Measurements from ENCODE around the gene MATCAP1. TPM values are rescaled to one million over a fixed set of nuclear protein-coding genes. Genes with fewer than 3 reads are reported as not detected.
A peak's percentile ranks its signal among the peaks of the same experiment; 100 is the strongest.

The MATCAP1 gene
- total RNA-seq, 2 experiments from 2014 or later, result 9.7 to 10.6 TPM

DNA sequence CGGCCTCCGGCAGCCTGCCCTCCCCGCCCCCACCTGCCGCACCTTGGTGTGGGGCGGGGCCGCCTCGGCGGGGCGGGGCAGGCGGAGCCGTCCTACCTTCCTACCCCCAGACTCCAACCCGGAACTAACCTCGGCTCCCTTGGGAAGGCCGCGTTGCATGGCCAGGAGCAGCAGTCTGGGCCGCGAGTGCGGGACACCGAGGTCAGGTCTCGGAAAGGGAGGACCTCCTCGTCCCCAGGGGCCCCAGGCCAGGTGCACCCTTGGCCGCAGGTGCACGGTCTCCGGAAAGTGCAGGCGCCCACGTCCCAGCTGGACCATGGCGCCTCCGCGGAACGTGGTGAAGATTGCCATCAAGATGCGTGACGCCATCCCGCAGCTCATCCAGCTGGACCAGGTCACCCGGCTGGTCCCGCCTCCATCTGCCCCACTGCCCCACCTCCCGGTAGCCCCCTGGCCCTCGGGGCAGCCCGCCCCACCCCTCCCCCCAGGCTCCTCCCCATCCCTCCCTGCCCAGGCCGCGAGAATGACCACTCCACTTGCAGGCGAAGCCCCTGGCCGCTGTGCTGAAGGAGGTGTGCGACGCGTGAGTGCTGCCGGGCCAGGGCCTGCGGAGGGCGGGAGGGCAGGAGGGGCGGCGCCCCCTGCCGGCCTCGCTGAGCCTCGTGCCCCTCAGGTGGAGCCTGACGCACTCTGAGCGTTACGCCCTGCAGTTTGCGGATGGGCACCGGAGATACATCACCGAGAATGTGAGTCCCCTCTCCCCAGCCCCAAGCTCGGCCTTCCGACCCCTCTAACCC, 15.4 kb upstream of the MATCAP1 start, which contains the start of gene ELMO3:
ELMO3 (plus strand) TSS at position 121 of the 797 bp plus-strand sequence; CDS start at position 317, 196 bp downstream.
- POLR2A ChIA-PET, result no interaction called here
- Histone ChIP-seq H3K4me1 (ENCODE audit: insufficient read depth, low read length) (peaks cover 23% of the 10 kb centered on the region), H3K27ac (ENCODE audit: low read depth in 1 of 2, low read length in 2 of 2) (no peak within 1 kb of the TSS), H3K9me3 (ENCODE audit: control insufficient read depth in 1 of 2, insufficient read depth in 1 of 2, low read length in 2 of 2) (no peaks in the 10 kb centered on the region), H3K4me3 (ENCODE audit: low read length) (no peak within 1 kb of the TSS), H3K36me3 (ENCODE audit: insufficient read depth, low read length) (peaks cover 77% of the 10 kb centered on the region), H3K27me3 (ENCODE audit: control insufficient read depth in 1 of 2, insufficient read depth in 2 of 2, low read length in 2 of 2) (no peaks in the 10 kb centered on the region)
- H3K9me3 Mint-ChIP-seq, result no peaks in the 10 kb centered on the region
- H3K4me3 Mint-ChIP-seq, result peak within 1 kb of the TSS; percentile 20
- TF ChIP-seq, protein P1, sequence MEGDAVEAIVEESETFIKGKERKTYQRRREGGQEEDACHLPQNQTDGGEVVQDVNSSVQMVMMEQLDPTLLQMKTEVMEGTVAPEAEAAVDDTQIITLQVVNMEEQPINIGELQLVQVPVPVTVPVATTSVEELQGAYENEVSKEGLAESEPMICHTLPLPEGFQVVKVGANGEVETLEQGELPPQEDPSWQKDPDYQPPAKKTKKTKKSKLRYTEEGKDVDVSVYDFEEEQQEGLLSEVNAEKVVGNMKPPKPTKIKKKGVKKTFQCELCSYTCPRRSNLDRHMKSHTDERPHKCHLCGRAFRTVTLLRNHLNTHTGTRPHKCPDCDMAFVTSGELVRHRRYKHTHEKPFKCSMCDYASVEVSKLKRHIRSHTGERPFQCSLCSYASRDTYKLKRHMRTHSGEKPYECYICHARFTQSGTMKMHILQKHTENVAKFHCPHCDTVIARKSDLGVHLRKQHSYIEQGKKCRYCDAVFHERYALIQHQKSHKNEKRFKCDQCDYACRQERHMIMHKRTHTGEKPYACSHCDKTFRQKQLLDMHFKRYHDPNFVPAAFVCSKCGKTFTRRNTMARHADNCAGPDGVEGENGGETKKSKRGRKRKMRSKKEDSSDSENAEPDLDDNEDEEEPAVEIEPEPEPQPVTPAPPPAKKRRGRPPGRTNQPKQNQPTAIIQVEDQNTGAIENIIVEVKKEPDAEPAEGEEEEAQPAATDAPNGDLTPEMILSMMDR (IDR thresholded peaks at IDR 0.05), result no peak
- intact Hi-C loops (cut with DNase I, micrococcal nuclease), result no loop called here
- H3K4me1 Mint-ChIP-seq (ENCODE audit: low read depth), result peaks cover 22% of the 10 kb centered on the region
- peak in 1 of 14 experiments; percentile 39 for DNase-seq
- H3K27ac Mint-ChIP-seq, result peak within 1 kb of the TSS; percentile 30
- H3K27me3 Mint-ChIP-seq, result no peaks in the 10 kb centered on the region
- CTCF ChIA-PET, result interaction anchor here (1.5 kb wide), 1 partner anchor 28 kb away, joined by 6 read pairs; the partner anchor contains the start of gene TMEM208
- peaks cover 72% of the 10 kb centered on the region for H3K36me3 Mint-ChIP-seq (ENCODE audit: low read depth)
- ATAC-seq (ENCODE audit: poor library complexity), result no peak

DNA sequence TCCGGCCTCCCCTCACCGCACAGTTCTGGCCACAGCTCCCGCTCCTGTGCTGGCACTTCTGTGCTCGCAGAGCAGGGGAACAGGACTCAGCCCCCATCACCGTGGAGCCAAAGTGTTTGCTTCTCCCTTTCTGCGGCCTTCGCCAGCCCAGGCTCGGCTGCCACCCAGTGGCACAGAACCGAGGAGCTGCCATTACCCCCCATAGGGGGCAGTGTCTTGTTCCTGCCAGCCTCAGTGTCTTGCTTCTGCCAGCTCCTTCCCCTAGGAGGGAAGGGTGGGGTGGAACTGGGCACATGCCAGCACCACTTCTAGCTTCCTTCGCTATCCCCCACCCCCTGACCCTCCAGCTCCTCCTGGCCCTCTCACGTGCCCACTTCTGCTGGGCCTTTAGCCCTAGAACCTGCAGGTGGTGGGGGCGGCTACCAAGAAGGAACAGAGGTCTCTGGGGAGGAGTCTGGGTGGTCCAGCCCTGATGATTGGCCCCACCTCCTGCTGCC, 14.5 kb upstream of the MATCAP1 start:
- Histone ChIP-seq H3K4me3 (ENCODE audit: low read length) (no peak overlapping the region), H3K27ac (ENCODE audit: low read depth in 1 of 2, low read length in 2 of 2) (no peak overlapping the region), H3K36me3 (ENCODE audit: insufficient read depth, low read length) (peaks cover 80% of the 10 kb centered on the region), H3K4me1 (ENCODE audit: insufficient read depth, low read length) (peaks cover 32% of the 10 kb centered on the region), H3K27me3 (ENCODE audit: control insufficient read depth in 1 of 2, insufficient read depth in 2 of 2, low read length in 2 of 2) (no peaks in the 10 kb centered on the region), H3K9me3 (ENCODE audit: control insufficient read depth in 1 of 2, insufficient read depth in 1 of 2, low read length in 2 of 2) (no peaks in the 10 kb centered on the region)
- Mint-ChIP-seq H3K4me3 (peak overlapping the region; percentile 20), H3K9me3 (no peaks in the 10 kb centered on the region), H3K4me1 (ENCODE audit: low read depth) (peaks cover 31% of the 10 kb centered on the region), H3K36me3 (ENCODE audit: low read depth) (peaks cover 77% of the 10 kb centered on the region), H3K27ac (peak overlapping the region; percentile 30), H3K27me3 (no peaks in the 10 kb centered on the region)
- TF ChIP-seq, protein P1 (IDR thresholded peaks at IDR 0.05), result no peak
- intact Hi-C loops (cut with DNase I, micrococcal nuclease), result no loop called here
- ChIA-PET CTCF (interaction anchor here (0.5 to 1.5 kb wide), 4 partner anchors 19 to 280 kb away, joined by 3 to 6 read pairs (median 3); partner anchors contain the start of gene TMEM208), POLR2A (interaction anchor here (0.9 kb wide), 1 partner anchor 29 kb away, joined by 4 read pairs; the partner anchor contains the start of gene TMEM208)
- peak in 3 of 14 experiments; percentile 19 to 59 (median 43) for DNase-seq
- peak; percentile 58 for ATAC-seq (ENCODE audit: poor library complexity)

DNA sequence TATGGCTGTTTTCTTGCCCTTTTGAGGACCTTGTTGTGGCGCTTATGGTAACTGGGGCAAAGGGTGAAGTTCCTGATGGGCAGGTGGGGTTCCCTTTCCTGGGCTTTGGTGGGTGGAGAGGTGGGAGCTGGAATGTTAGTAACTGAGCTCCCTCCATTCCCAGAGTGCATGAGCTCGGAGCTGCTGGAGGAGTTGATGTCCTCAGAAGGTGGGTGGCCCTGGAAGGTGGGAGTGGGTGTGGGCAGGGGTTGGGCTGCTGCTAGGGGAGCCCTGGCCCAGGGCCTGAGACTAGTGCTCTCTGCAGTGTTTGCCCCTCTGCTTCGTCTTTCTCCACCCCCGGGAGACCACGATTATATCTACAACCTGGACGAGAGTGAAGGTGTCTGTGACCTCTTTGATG, 13.9 kb upstream of the MATCAP1 start:
- H3K36me3 Mint-ChIP-seq (ENCODE audit: low read depth), result peaks cover 77% of the 10 kb centered on the region
- H3K9me3 Mint-ChIP-seq, result no peaks in the 10 kb centered on the region
- peaks cover 37% of the 10 kb centered on the region for H3K4me1 Mint-ChIP-seq (ENCODE audit: low read depth)
- H3K4me3 ChIP-seq (ENCODE audit: low read length), result no peak overlapping the region
- H3K27ac ChIP-seq (ENCODE audit: low read depth in 1 of 2, low read length in 2 of 2), result no peak overlapping the region
- no peaks in the 10 kb centered on the region for H3K9me3 ChIP-seq (ENCODE audit: control insufficient read depth in 1 of 2, insufficient read depth in 1 of 2, low read length in 2 of 2)
- H3K27me3 Mint-ChIP-seq, result no peaks in the 10 kb centered on the region
- H3K27ac Mint-ChIP-seq, result no peak overlapping the region
- no peaks in the 10 kb centered on the region for H3K27me3 ChIP-seq (ENCODE audit: control insufficient read depth in 1 of 2, insufficient read depth in 2 of 2, low read length in 2 of 2)
- peaks cover 81% of the 10 kb centered on the region for H3K36me3 ChIP-seq (ENCODE audit: insufficient read depth, low read length)
- DNase-seq (no peak), ATAC-seq (ENCODE audit: poor library complexity) (no peak)
- no peak overlapping the region for H3K4me3 Mint-ChIP-seq
- CTCF ChIA-PET, result interaction anchor here (0.5 to 1.5 kb wide), 4 partner anchors 20 to 281 kb away, joined by 3 to 6 read pairs (median 3); partner anchors contain the start of gene TMEM208
- peaks cover 38% of the 10 kb centered on the region for H3K4me1 ChIP-seq (ENCODE audit: insufficient read depth, low read length)
- POLR2A ChIA-PET, result interaction anchor here (0.6 to 0.9 kb wide), 2 partner anchors 29 to 245 kb away, joined by 4 to 5 read pairs; partner anchors contain the start of gene TMEM208
- intact Hi-C loops (cut with DNase I, micrococcal nuclease), result no loop called here
- TF ChIP-seq, protein P1 (IDR thresholded peaks at IDR 0.05), result no peak

All from CD4-positive, alpha-beta T cell (primary cell).